ENCODE results near the gene KDM4B. TPM values are rescaled to one million over a fixed set of nuclear protein-coding genes. Genes with fewer than 3 reads are reported as not detected.

Gene KDM4B
- total and polyA plus RNA-seq, 2 of the 8 experiments (the other 6 are each of a cell fraction or from before 2014, with no cell fraction given) = 12.0 to 31.9 TPM

- peak overlapping the region; percentile 51; the same call in 1 of the 2 replicates for H3K27ac ChIP-seq (ENCODE audit: low read depth, low read length)
- no peak overlapping the region for H3K18ac ChIP-seq (ENCODE audit: extremely low read depth, low read length)
- H3K23me2 ChIP-seq (ENCODE audit: low read depth, low read length) = no peaks in the 10 kb centered on the region
- H3K4me1 ChIP-seq (replicated peaks in 1 of 4; ENCODE audit: control insufficient read depth in 3 of 4, insufficient read depth in 4 of 4, low read length in 3 of 4) = peaks cover 7 to 19% (median 13%) of the 10 kb centered on the region in 4 experiments; a peak in 6 of 7 replicates
- no peak overlapping the region for H2BK120ac ChIP-seq (replicated peaks; ENCODE audit: low read depth, low read length)
- no peak overlapping the region for H2AK5ac ChIP-seq (ENCODE audit: low read depth, low read length)
- WGBS, 2 experiments (ENCODE audit: extremely low coverage in 1 of 2, insufficient coverage in 1 of 2, insufficient read length in 1 of 2, insufficient replicate concordance in 2 of 2, low coverage in 1 of 2, low lambda C conversion rate in 2 of 2, missing lambda C conversion rate in 1 of 2) = 76% methylated on average over 20 of the region's 20 CpGs; no CpG with 5 or more reads in 1 of the 2 experiments
- no peaks in the 10 kb centered on the region for H3K27me3 ChIP-seq (replicated peaks in 1 of 4; ENCODE audit: control insufficient read depth in 3 of 4, extremely low read depth in 1 of 4, insufficient read depth in 3 of 4, low read length in 3 of 4)
- CTCF ChIA-PET (ENCODE audit: partially characterized antibody) = interaction anchor here (0.6 to 7.2 kb wide), 16 partner anchors 11 to 302 kb away, joined by 3 to 62 read pairs (median 4); no protein-coding TSS in a partner anchor
- TF ChIP-seq, protein P1, sequence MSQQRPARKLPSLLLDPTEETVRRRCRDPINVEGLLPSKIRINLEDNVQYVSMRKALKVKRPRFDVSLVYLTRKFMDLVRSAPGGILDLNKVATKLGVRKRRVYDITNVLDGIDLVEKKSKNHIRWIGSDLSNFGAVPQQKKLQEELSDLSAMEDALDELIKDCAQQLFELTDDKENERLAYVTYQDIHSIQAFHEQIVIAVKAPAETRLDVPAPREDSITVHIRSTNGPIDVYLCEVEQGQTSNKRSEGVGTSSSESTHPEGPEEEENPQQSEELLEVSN (IDR thresholded peaks at IDR 0.05) = peak; percentile 30; the same call in 1 of the 2 replicates
- TF ChIP-seq ZNF274 (IDR thresholded peaks at IDR 0.05; ENCODE audit: borderline replicate concordance, extremely low read depth, low read length) = no peak
- DNase-seq (ENCODE audit: low read depth in 1 of 2, low spot score in 2 of 2) = no peak
- no peak overlapping the region for H3K14ac ChIP-seq (ENCODE audit: insufficient read length)
- no peak overlapping the region for H3K4me2 ChIP-seq (ENCODE audit: insufficient read depth in 1 of 2, low read depth in 2 of 2, low read length in 2 of 2)
- no peaks in the 10 kb centered on the region for H3K79me1 ChIP-seq (ENCODE audit: low read depth, low read length)
- H3K56ac ChIP-seq (replicated peaks; ENCODE audit: insufficient read length, low read depth, low read length) = no peak overlapping the region
- H3K79me2 ChIP-seq (ENCODE audit: control insufficient read depth in 1 of 2, insufficient read depth in 2 of 2, low read length in 2 of 2) = no peaks in the 10 kb centered on the region
- no peak overlapping the region for H2BK20ac ChIP-seq (ENCODE audit: low read length)
- H4K8ac ChIP-seq (ENCODE audit: extremely low read depth, insufficient read depth, low read length) = no peak overlapping the region
- no peaks in the 10 kb centered on the region for H3K9me3 ChIP-seq (ENCODE audit: insufficient read depth in 2 of 2, low read depth in 1 of 2, low read length in 1 of 2)
- H2BK12ac ChIP-seq (ENCODE audit: low read depth, low read length) = no peak overlapping the region
- H4K20me1 ChIP-seq (replicated peaks in 1 of 2; ENCODE audit: control insufficient read depth in 1 of 2, insufficient read depth in 2 of 2, low read length in 2 of 2) = peaks cover 2 to 8% of the 10 kb centered on the region in 2 experiments
- no peak for FAIRE-seq
- peak overlapping the region; percentile 10 for H4K91ac ChIP-seq (replicated peaks; ENCODE audit: insufficient read length, low read length)
- H3K9ac ChIP-seq (replicated peaks in 1 of 4; ENCODE audit: extremely low read depth in 1 of 4, low read depth in 3 of 4, low read length in 3 of 4) = no peak overlapping the region; a peak in 1 of 7 replicates
- H2BK15ac ChIP-seq (ENCODE audit: low read length) = no peak overlapping the region
- H2BK5ac ChIP-seq (ENCODE audit: low read depth, low read length) = peak overlapping the region; percentile 82; the same call in 1 of the 2 replicates
- no peak overlapping the region for H4K5ac ChIP-seq (ENCODE audit: insufficient read length, low read depth, low read length)
- POLR2A ChIA-PET (ENCODE audit: partially characterized antibody) = no interaction called here
- H3K23ac ChIP-seq (ENCODE audit: insufficient read length) = no peak overlapping the region
- H3K4me3 ChIP-seq (ENCODE audit: extremely low read depth in 1 of 4, insufficient read depth in 2 of 4, low read depth in 3 of 4, low read length in 4 of 4) = no peak overlapping the region
- H3K36me3 ChIP-seq (ENCODE audit: control insufficient read depth in 2 of 4, insufficient read depth in 4 of 4, low read length in 3 of 4) = peaks cover 1 to 5% (median 3%) of the 10 kb centered on the region in 4 experiments; a peak in 5 of 8 replicates
- no peak overlapping the region for H2AFZ ChIP-seq (ENCODE audit: low read length)
- H3K4ac ChIP-seq (replicated peaks; ENCODE audit: insufficient read length, low read depth, low read length) = no peak overlapping the region
These were observed 105.5 kb downstream of the KDM4B start for GRCh38 chr19:5074407-5074806.
